Measurements from ENCODE around the gene LURAP1L.

Gene LURAP1L

GRCh38 chr9:12813533-12813932, 38.7 kb downstream of the LURAP1L start:
- Histone ChIP-seq H3K9me3 (no peaks in the 10 kb centered on the region), H3K36me3 (no peaks in the 10 kb centered on the region), H3K4me1 (peaks cover 0 to 92% (median 28%) of the 10 kb centered on the region in 4 donors), H3K27ac (peak overlapping the region in 1 of 2 donors; percentile 64), H3K4me3 (no peak overlapping the region), H3K27me3 (no peaks in the 10 kb centered on the region)
- no peak for TF ChIP-seq CTCF (IDR thresholded peaks at IDR 0.05)
- intact Hi-C loops (cut with DNase I; ENCODE audit: low total_unique reads) = no loop called here
- no peak for DNase-seq

GRCh38 chr9:12813960-12814876, 39.4 kb downstream of the LURAP1L start:
- Histone ChIP-seq H3K9me3 (no peaks in the 10 kb centered on the region), H3K4me1 (peaks cover 0 to 96% (median 35%) of the 10 kb centered on the region in 4 donors), H3K4me3 (no peak overlapping the region), H3K27ac (peak overlapping the region; percentile 64 to 66), H3K36me3 (no peaks in the 10 kb centered on the region), H3K27me3 (no peaks in the 10 kb centered on the region)
- DNase-seq = peak; percentile 80 to 81
- intact Hi-C loops (cut with DNase I; ENCODE audit: low total_unique reads) = no loop called here
- peak; percentile 48 to 58 for TF ChIP-seq CTCF (IDR thresholded peaks at IDR 0.05)

- Histone ChIP-seq H3K9me3 (no peaks in the 10 kb centered on the region), H3K4me3 (no peak overlapping the region), H3K27me3 (no peaks in the 10 kb centered on the region), H3K4me1 (peaks cover 0 to 96% (median 34%) of the 10 kb centered on the region in 4 donors), H3K36me3 (no peaks in the 10 kb centered on the region), H3K27ac (peak overlapping the region; percentile 64 to 66)
- TF ChIP-seq CTCF (IDR thresholded peaks at IDR 0.05) = no peak
- intact Hi-C loops (cut with DNase I; ENCODE audit: low total_unique reads) = no loop called here
- DNase-seq = no peak
These were observed 40.0 kb downstream of the LURAP1L start for GRCh38 chr9:12814877-12815237.

GRCh38 chr9:12815888-12816287, 41.1 kb downstream of the LURAP1L start:
- no peak for DNase-seq
- Histone ChIP-seq H3K27ac (peak overlapping the region; percentile 64 to 66), H3K4me3 (no peak overlapping the region), H3K9me3 (no peaks in the 10 kb centered on the region), H3K27me3 (no peaks in the 10 kb centered on the region), H3K36me3 (no peaks in the 10 kb centered on the region), H3K4me1 (peaks cover 0 to 88% (median 28%) of the 10 kb centered on the region in 4 donors)
- intact Hi-C loops (cut with DNase I; ENCODE audit: low total_unique reads) = no loop called here
- no peak for TF ChIP-seq CTCF (IDR thresholded peaks at IDR 0.05)

- H3K9me3 ChIP-seq = no peaks in the 10 kb centered on the region
- H3K4me3 ChIP-seq = no peak overlapping the region
- no peak for DNase-seq
- intact Hi-C loops (cut with DNase I; ENCODE audit: low total_unique reads) = no loop called here
- TF ChIP-seq CTCF (IDR thresholded peaks at IDR 0.05) = no peak
- H3K36me3 ChIP-seq = no peaks in the 10 kb centered on the region
- H3K4me1 ChIP-seq = peaks cover 0 to 80% (median 29%) of the 10 kb centered on the region in 4 donors
- H3K27me3 ChIP-seq = no peaks in the 10 kb centered on the region
- peak overlapping the region; percentile 58 to 64 for H3K27ac ChIP-seq
These were observed 41.9 kb downstream of the LURAP1L start for GRCh38 chr9:12816656-12817101.
